HL-60 (cell line): ENCODE measurements around the gene IRS1.

Experiments
- CTCF ChIP-seq: IDR thresholded peaks from one replicate; pipeline ENCODE4 v1.5.1; 2011; ENCODE audit warnings: low read length, control low read depth, inconsistent platforms; ENCODE audit not compliant: insufficient read depth
- POLR2AphosphoS5 ChIP-seq: IDR thresholded peaks from 2 replicates; pipeline ENCODE4 v1.6.1; 2012; ENCODE audit warnings: low read depth
- REST ChIP-seq: IDR thresholded peaks from 2 replicates; pipeline ENCODE4 v1.6.1; 2012; ENCODE audit warnings: low read depth; ENCODE audit not compliant: insufficient replicate concordance

GRCh38 chr2:226707499-226707898 lies 92.1 kb downstream of the IRS1 start:
- no peak for TF ChIP-seq CTCF
- TF ChIP-seq POLR2AphosphoS5, result no peak
- no peak for TF ChIP-seq REST
